Esophagus squamous epithelium (tissue), 5 donors: Measurements from ENCODE around the gene TNNC2. TPM values are rescaled to one million over a fixed set of nuclear protein-coding genes. Genes with fewer than 3 reads are reported as not detected.

ENCODE experiments used
- DNase-seq: peaks from one replicate; lab custom pipeline; 2025; lab: John Stamatoyannopoulos, UW
- H3K27ac ChIP-seq, 4 donors: fragments of 200-600 bp; sonication (generic); one replicate each; pipeline ENCODE4 v1.5.1; 2016 to 2019; ENCODE audit warnings: mild to moderate bottlenecking in 1 of 4
- H3K27me3 ChIP-seq, 4 donors: fragments of 200-600 bp; sonication (generic); 1 replicate in 3 of 4; 2 replicates in 1 of 4; pipeline versions ENCODE4 v1.5.1 to v1.6.0; 2017 to 2021; ENCODE audit warnings: antibody characterized with exemption in 1 of 4
- H3K36me3 ChIP-seq, 3 donors: fragments of 200-600 bp; sonication (generic); one replicate each; pipeline ENCODE4 v1.5.1; 2016 to 2019
- H3K4me1 ChIP-seq, 3 donors: fragments of 200-600 bp; sonication (generic); one replicate each; pipeline ENCODE4 v1.5.1; 2017 to 2019
- H3K4me3 ChIP-seq, 4 donors: fragments of 200-600 bp; sonication (generic); 1 replicate in 3 of 4; 2 replicates in 1 of 4; pipeline ENCODE4 v1.5.1; 2016 to 2019; ENCODE audit warnings: mild to moderate bottlenecking in 2 of 4, moderate library complexity in 1 of 4
- H3K9me3 ChIP-seq, 3 donors: fragments of 200-600 bp; sonication (generic); one replicate each; pipeline ENCODE4 v1.5.1; 2016 to 2019
- POLR2A ChIP-seq, 4 donors: fragments of 450-650 bp; IDR thresholded peaks; one replicate each; pipeline ENCODE4 v1.6.1; 2017; ENCODE audit warnings: antibody characterized with exemption in 4 of 4, mild to moderate bottlenecking in 4 of 4, moderate library complexity in 3 of 4
- WGBS, 2 donors: methylation state at CpG; one replicate each; pipeline ENCODE4 v1.1.5; 2018; 5-methylcytosine and 5-hydroxymethylcytosine counted together
- intact Hi-C: fragments of 100-400 bp; cut with DNase I; formaldehyde crosslinking; loops from one replicate; pipeline ENCODE4 v1.15.0; 2022
- total RNA-seq, 4 donors: library from RNA; depleted of rRNA; stranded (reverse); fragments of >200 nt; gene quantifications; one replicate each; pipeline ENCODE4 v1.1.0, GENCODE V29; 2016
- TF ChIP-seq, protein P1 (sequence below), 6 experiments: fragments of 450-650 bp in 4 of 6; fragments of 200-600 bp in 2 of 6; sonication (generic) in 2 of 6; IDR thresholded peaks; one replicate each; pipeline ENCODE4 v1.5.1; 2016 to 2019; ENCODE audit warnings: antibody characterized with exemption in 6 of 6, mild to moderate bottlenecking in 4 of 6, moderate library complexity in 4 of 6
- donor health status: DM: yes; HTN: yes; CAD: no.

TNNC2 gene
- total RNA-seq, 4 donors from 2014 or later: 1.1 TPM; not detected in 3

DNA sequence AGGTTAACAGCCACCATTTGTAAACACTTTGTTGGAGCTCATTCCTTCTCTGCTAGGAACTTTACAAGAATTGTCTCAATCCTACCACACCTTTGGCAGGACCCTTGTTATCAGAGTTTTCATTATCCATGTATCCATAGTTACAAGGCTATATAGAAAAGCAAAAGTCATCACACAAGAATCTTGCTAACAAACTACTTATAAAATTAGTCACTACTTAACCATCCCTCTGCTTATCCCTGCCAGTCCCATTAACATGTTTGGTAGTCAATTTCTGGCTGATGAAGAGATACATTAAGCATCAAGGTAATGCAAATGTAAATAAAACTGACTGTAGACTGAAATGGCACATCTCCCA, 40.7 kb upstream of the TNNC2 start:
- no peaks in the 10 kb centered on the region for H3K27me3 ChIP-seq
- intact Hi-C loops: no loop called here
- H3K9me3 ChIP-seq: no peaks in the 10 kb centered on the region
- H3K27ac ChIP-seq: no peak overlapping the region
- TF ChIP-seq POLR2A (IDR thresholded peaks at IDR 0.05): no peak
- TF ChIP-seq, protein P1, sequence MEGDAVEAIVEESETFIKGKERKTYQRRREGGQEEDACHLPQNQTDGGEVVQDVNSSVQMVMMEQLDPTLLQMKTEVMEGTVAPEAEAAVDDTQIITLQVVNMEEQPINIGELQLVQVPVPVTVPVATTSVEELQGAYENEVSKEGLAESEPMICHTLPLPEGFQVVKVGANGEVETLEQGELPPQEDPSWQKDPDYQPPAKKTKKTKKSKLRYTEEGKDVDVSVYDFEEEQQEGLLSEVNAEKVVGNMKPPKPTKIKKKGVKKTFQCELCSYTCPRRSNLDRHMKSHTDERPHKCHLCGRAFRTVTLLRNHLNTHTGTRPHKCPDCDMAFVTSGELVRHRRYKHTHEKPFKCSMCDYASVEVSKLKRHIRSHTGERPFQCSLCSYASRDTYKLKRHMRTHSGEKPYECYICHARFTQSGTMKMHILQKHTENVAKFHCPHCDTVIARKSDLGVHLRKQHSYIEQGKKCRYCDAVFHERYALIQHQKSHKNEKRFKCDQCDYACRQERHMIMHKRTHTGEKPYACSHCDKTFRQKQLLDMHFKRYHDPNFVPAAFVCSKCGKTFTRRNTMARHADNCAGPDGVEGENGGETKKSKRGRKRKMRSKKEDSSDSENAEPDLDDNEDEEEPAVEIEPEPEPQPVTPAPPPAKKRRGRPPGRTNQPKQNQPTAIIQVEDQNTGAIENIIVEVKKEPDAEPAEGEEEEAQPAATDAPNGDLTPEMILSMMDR (IDR thresholded peaks at IDR 0.05): no peak
- no peaks in the 10 kb centered on the region for H3K4me1 ChIP-seq
- DNase-seq: no peak
- H3K36me3 ChIP-seq: no peaks in the 10 kb centered on the region
- no peak overlapping the region for H3K4me3 ChIP-seq

DNA sequence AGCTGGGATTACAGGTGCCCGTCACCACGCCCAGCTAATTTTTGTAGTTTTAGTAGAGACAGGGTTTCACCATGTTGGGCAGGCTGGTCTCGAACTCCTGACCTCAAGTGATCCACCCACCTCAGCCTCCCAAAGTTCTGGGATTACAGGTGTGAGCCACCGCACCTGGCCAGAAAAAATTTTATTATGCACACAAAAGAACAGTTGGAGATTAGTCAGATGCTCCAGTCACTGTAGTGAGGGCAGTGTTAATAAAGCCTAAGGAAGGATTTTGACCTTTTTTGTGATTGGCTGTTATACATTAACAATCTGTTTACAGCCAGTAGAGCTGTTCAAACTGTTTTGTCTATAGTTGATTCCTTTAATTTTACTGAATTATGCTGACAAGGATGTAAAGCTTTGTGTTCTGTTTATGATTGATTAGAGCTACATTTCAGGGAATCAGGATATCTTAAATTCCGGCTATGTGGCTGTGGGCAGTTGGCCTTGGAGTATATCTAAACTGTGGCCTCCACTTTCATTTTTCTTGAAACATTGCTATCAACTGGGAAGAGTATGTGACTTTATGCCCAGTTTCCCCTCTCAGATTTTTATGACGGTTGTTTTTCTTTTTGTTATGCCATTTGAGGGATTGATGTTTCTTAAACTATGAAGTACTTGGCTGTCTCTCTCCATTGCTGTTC, 40.2 kb upstream of the TNNC2 start:
- Histone ChIP-seq H3K36me3 (no peaks in the 10 kb centered on the region), H3K27ac (no peak overlapping the region), H3K9me3 (no peaks in the 10 kb centered on the region), H3K4me3 (no peak overlapping the region), H3K27me3 (no peaks in the 10 kb centered on the region), H3K4me1 (no peaks in the 10 kb centered on the region)
- intact Hi-C loops: no loop called here
- 69 to 96% methylated on average over 6 of the region's 6 CpGs for WGBS, 2 donors
- TF ChIP-seq, protein P1 (IDR thresholded peaks at IDR 0.05): no peak
- TF ChIP-seq POLR2A (IDR thresholded peaks at IDR 0.05): no peak
- no peak for DNase-seq

DNA sequence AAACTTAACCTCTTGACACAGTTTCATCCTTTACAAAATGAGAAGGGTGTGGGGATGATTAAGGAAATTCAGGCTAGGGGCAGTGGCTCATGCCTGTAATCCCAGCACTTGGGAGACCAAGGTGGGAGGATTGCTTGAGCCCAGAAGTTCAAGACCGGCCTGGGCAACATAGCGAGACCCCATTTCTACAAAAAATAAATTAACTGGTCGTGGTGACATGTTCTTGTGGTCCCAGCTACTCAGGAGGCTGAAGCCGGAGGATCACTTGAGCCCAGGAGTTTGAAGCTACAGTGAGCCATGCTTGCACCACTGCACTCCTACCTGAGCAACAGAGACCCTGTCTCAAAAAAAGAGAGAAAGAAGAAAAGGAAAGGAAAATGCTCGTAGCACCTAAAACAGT, 39.3 kb upstream of the TNNC2 start:
- no peak for DNase-seq
- H3K27me3 ChIP-seq: no peaks in the 10 kb centered on the region
- 93 to 95% methylated on average over 5 of the region's 5 CpGs for WGBS, 2 donors
- no peaks in the 10 kb centered on the region for H3K4me1 ChIP-seq
- H3K27ac ChIP-seq: no peak overlapping the region
- no peaks in the 10 kb centered on the region for H3K36me3 ChIP-seq
- TF ChIP-seq POLR2A (IDR thresholded peaks at IDR 0.05): no peak
- TF ChIP-seq, protein P1 (IDR thresholded peaks at IDR 0.05): no peak
- no peak overlapping the region for H3K4me3 ChIP-seq
- H3K9me3 ChIP-seq: no peaks in the 10 kb centered on the region
- intact Hi-C loops: no loop called here

DNA sequence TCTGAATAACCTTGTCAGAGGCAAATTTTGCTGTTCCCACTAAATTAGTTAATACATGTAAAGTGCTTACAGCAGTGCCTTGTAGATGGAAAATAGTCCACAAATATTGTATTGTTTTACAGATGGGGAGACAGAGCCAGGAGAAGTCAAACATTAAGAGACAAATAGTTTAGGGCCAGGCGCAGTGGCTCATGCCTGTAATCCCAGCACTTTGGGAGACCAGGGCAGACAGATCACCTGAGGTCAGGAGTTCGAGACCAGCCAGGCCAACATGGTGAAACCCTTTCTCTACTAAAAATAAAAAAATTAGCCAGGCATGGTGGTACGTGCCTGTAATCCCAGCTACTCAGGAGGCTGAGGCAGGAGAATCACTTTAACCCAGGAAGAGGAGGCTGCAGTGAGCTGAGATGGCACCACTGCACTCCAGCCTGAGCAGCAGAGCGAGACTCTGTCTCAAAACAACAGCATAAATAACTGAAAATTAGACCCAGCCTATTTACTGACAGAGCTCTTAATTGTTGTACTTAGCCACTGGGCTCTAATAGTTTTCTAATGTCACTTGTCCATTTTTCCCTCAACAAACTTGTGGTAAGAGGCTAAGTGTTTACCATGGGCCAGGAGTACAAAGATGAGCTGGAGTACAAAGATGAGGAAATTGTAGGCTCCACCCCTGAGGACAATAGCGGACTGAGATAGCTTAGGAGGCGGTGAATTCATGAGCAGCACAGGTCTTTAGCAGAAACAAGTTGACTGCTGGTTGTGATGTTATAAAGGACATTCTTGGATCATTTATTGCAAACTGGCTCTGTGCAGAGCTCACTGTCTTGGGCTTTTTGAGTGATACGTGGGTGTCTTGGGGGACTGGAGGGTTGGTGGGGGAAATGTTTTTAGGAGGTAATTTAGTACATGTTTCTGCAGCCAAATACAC, 36.7 kb upstream of the TNNC2 start:
- no peaks in the 10 kb centered on the region for H3K27me3 ChIP-seq
- DNase-seq: no peak
- TF ChIP-seq, protein P1 (IDR thresholded peaks at IDR 0.05): no peak
- TF ChIP-seq POLR2A (IDR thresholded peaks at IDR 0.05): no peak
- H3K36me3 ChIP-seq: no peaks in the 10 kb centered on the region
- intact Hi-C loops: no loop called here
- 83 to 85% methylated on average over 7 of the region's 7 CpGs for WGBS, 2 donors
- peaks cover 0 to 2% (median 0%) of the 10 kb centered on the region in 3 donors for H3K4me1 ChIP-seq
- no peaks in the 10 kb centered on the region for H3K9me3 ChIP-seq
- no peak overlapping the region for H3K27ac ChIP-seq
- H3K4me3 ChIP-seq: no peak overlapping the region
